ENCODE measurements around the gene SRL. TPM values are rescaled to one million over a fixed set of nuclear protein-coding genes. Genes with fewer than 3 reads are reported as not detected.

Gene SRL
- total and polyA plus RNA-seq, 2 experiments from 2014 or later = not detected

- TF ChIP-seq ETS1 (IDR thresholded peaks at IDR 0.05) (no peak), CTCF (conservative IDR thresholded peaks at IDR 0.05; ENCODE audit: low read depth in 2 of 2) (no peak)
Measured at GRCh38 chr16:4245077-4245791, 3.4 kb upstream of the SRL start (continued).

- Histone ChIP-seq H3K27ac (ENCODE audit: low read depth) (peak overlapping the region; percentile 17; the same call in 1 of the 2 replicates), H3K27me3 (ENCODE audit: insufficient read depth) (no peaks in the 10 kb centered on the region), H3K9me2 (ENCODE audit: insufficient read depth) (no peaks in the 10 kb centered on the region), H3K4me3 (no peak overlapping the region), H4K20me1 (replicated peaks; ENCODE audit: insufficient read depth) (no peaks in the 10 kb centered on the region), H3K4me1 (ENCODE audit: insufficient read depth) (no peaks in the 10 kb centered on the region), H3K36me3 (ENCODE audit: insufficient read depth) (no peaks in the 10 kb centered on the region), H2AFZ (no peak overlapping the region), H3K4me2 (no peak overlapping the region), H3F3A (replicated peaks; ENCODE audit: low read depth) (no peaks in the 10 kb centered on the region; the same call in 1 of the 2 replicates), H3K79me2 (replicated peaks; ENCODE audit: insufficient read depth) (no peaks in the 10 kb centered on the region)
- no peak for DNase-seq (ENCODE audit: low spot score)
- Mint-ChIP-seq H3K4me3 (no peak overlapping the region), H3K27me3 (ENCODE audit: insufficient read depth, low read depth, poor library complexity) (peaks cover 10% of the 10 kb centered on the region), H3K36me3 (ENCODE audit: low read depth) (peaks cover 12% of the 10 kb centered on the region), H3K9me3 (peaks cover 15% of the 10 kb centered on the region), H3K27ac (no peak overlapping the region), H3K4me1 (peaks cover 19% of the 10 kb centered on the region)
- peak; percentile 21; the same call in 2 of the 3 replicates for ATAC-seq
- no peak for TF ChIP-seq STAT1 (IDR thresholded peaks at IDR 0.05; ENCODE audit: unreplicated experiment)
- no peak for TF ChIP-seq NANOG (IDR thresholded peaks at IDR 0.05; ENCODE audit: borderline replicate concordance)
- TF ChIP-seq ZNF331 (CRISPR knock-in tag; IDR thresholded peaks at IDR 0.05; ENCODE audit: low read depth) = no peak
- no peak for TF ChIP-seq POLR2AphosphoS5 (IDR thresholded peaks at IDR 0.05; ENCODE audit: low read depth)
- TF ChIP-seq CTCF (conservative IDR thresholded peaks at IDR 0.05; ENCODE audit: low read depth in 2 of 2) = no peak
- no peak for TF ChIP-seq CREB1 (CRISPR knock-in tag; IDR thresholded peaks at IDR 0.05; ENCODE audit: low read depth)
- no peak for TF ChIP-seq ZNF462 (CRISPR knock-in tag; IDR thresholded peaks at IDR 0.05)
- TF ChIP-seq EZH2 (IDR thresholded peaks at IDR 0.05; ENCODE audit: low read depth, unreplicated experiment) = no peak
Measured at GRCh38 chr16:4244254-4245076, 2.6 kb upstream of the SRL start.

All from GM23338 (cell line).